HEK293 (cell line): ENCODE data around the gene PCNA.

Experiments used
- CTCF ChIA-PET: fragments of 350-600 bp; formaldehyde crosslinking; extraction: SDS; loops from one replicate; lab custom pipeline; 2021; ENCODE audit warnings: antibody characterized with exemption; lab: Yijun Ruan, JAX
- POLR2A ChIA-PET: fragments of 300-600 bp; formaldehyde crosslinking; extraction: SDS; loops from one replicate; lab custom pipeline; 2020; ENCODE audit warnings: antibody characterized with exemption, inconsistent platforms; lab: Yijun Ruan, JAX
- H3K27ac ChIP-seq: fragments of 200-500 bp; sonication (Bioruptor generic); 2 replicates; pipeline ENCODE4 v1.5.1; 2014; ENCODE audit warnings: low read depth, low read length, control low read depth, inconsistent platforms; ENCODE audit errors: extremely low read depth
- H3K36me3 ChIP-seq, 2 experiments: fragments of 200-500 bp in 1 of 2; sonication (Bioruptor generic) in 1 of 2; 1 replicate in 1 of 2; 2 replicates in 1 of 2; pipeline ENCODE4 v1.5.1; 2014 to 2017; ENCODE audit warnings: inconsistent platforms in 2 of 2, low read length in 2 of 2; ENCODE audit not compliant: control insufficient read depth in 2 of 2, insufficient read depth in 1 of 2
- H3K4me1 ChIP-seq: fragments of 200-500 bp; sonication (Bioruptor generic); 2 replicates; pipeline ENCODE4 v1.5.1; 2014; ENCODE audit warnings: mild to moderate bottlenecking, low read length, inconsistent platforms; ENCODE audit not compliant: control insufficient read depth, insufficient read depth
- H3K4me3 ChIP-seq: 2 replicates; pipeline ENCODE4 v1.5.1; 2011; ENCODE audit warnings: low read depth, mild to moderate bottlenecking, control low read depth, low read length, moderate library complexity
- H3K9me3 ChIP-seq: fragments of 200-500 bp; sonication (Bioruptor generic); 2 replicates; pipeline ENCODE4 v1.5.1; 2014; ENCODE audit warnings: low read depth, low read length, inconsistent platforms; ENCODE audit not compliant: control insufficient read depth, insufficient read depth
- GLI2 ChIP-seq: fragments of 450-650 bp; formaldehyde crosslinking; IDR thresholded peaks from 2 replicates; pipeline ENCODE4; 2017; ENCODE audit warnings: missing biosample characterization, missing genetic modification characterization, low read depth, borderline replicate concordance
- MZF1 ChIP-seq: fragments of 450-650 bp; formaldehyde crosslinking; IDR thresholded peaks from 2 replicates; pipeline ENCODE4 v1.5.1; 2017; ENCODE audit warnings: missing biosample characterization, missing genetic modification characterization, borderline replicate concordance
- OSR2 ChIP-seq: fragments of 450-650 bp; formaldehyde crosslinking; IDR thresholded peaks from 2 replicates; pipeline ENCODE4 v1.5.1; 2016; ENCODE audit warnings: missing biosample characterization, missing genetic modification characterization
- PRDM4 ChIP-seq: fragments of 450-650 bp; formaldehyde crosslinking; IDR thresholded peaks from 2 replicates; pipeline ENCODE4 v1.5.1; 2017; ENCODE audit warnings: missing biosample characterization, missing genetic modification characterization
- SALL2 ChIP-seq: fragments of 450-650 bp; formaldehyde crosslinking; IDR thresholded peaks from 2 replicates; pipeline ENCODE4 v1.5.0; 2017; ENCODE audit warnings: missing biosample characterization, mild to moderate bottlenecking, missing genetic modification characterization, borderline replicate concordance
- ZBTB7A ChIP-seq: fragments of 450-650 bp; formaldehyde crosslinking; IDR thresholded peaks from 2 replicates; pipeline ENCODE4 v1.5.1; 2016; ENCODE audit warnings: low read depth, missing biosample characterization, missing genetic modification characterization
- ZBTB8A ChIP-seq: fragments of 450-650 bp; formaldehyde crosslinking; IDR thresholded peaks from 2 replicates; pipeline ENCODE4 v1.5.1; 2016; ENCODE audit warnings: missing biosample characterization, missing genetic modification characterization
- ZFHX2 ChIP-seq: fragments of 450-650 bp; formaldehyde crosslinking; conservative IDR thresholded peaks from 2 replicates; pipeline ENCODE4 v1.5.1; 2016; ENCODE audit warnings: missing biosample characterization, missing genetic modification characterization
- ZNF155 ChIP-seq: fragments of 450-650 bp; formaldehyde crosslinking; IDR thresholded peaks from 2 replicates; pipeline ENCODE4 v1.5.1; 2016; ENCODE audit warnings: missing biosample characterization, missing genetic modification characterization
- ZNF157 ChIP-seq: fragments of 450-650 bp; formaldehyde crosslinking; IDR thresholded peaks from 2 replicates; pipeline ENCODE4 v1.5.1; 2016; ENCODE audit warnings: missing biosample characterization, missing genetic modification characterization
- ZNF302 ChIP-seq: fragments of 450-650 bp; formaldehyde crosslinking; IDR thresholded peaks from 2 replicates; pipeline ENCODE4 v1.5.1; 2016; ENCODE audit warnings: missing biosample characterization, missing genetic modification characterization, low read depth
- ZNF433 ChIP-seq: fragments of 450-650 bp; formaldehyde crosslinking; IDR thresholded peaks from 2 replicates; pipeline ENCODE4 v1.5.1; 2016; ENCODE audit warnings: missing biosample characterization, missing genetic modification characterization, low read depth
- ZNF473 ChIP-seq: fragments of 450-650 bp; formaldehyde crosslinking; IDR thresholded peaks from 2 replicates; pipeline ENCODE4 v1.5.1; 2017; ENCODE audit warnings: missing biosample characterization, missing genetic modification characterization
- ZNF488 ChIP-seq: fragments of 450-650 bp; formaldehyde crosslinking; IDR thresholded peaks from 2 replicates; pipeline ENCODE4 v1.5.1; 2016; ENCODE audit warnings: missing biosample characterization, missing genetic modification characterization
- ZNF510 ChIP-seq: fragments of 450-650 bp; formaldehyde crosslinking; IDR thresholded peaks from 2 replicates; pipeline ENCODE4 v1.5.1; 2018; ENCODE audit warnings: mild to moderate bottlenecking, missing genetic modification characterization, missing biosample characterization; ENCODE audit not compliant: insufficient replicate concordance
- ZNF670 ChIP-seq: fragments of 450-650 bp; formaldehyde crosslinking; IDR thresholded peaks from 2 replicates; pipeline ENCODE4 v1.5.1; 2016; ENCODE audit warnings: missing biosample characterization, missing genetic modification characterization, low read depth
- ZNF704 ChIP-seq: fragments of 450-650 bp; formaldehyde crosslinking; IDR thresholded peaks from 2 replicates; pipeline ENCODE4 v1.5.1; 2016; ENCODE audit warnings: missing biosample characterization, missing genetic modification characterization
- ZNF747 ChIP-seq: fragments of 450-650 bp; formaldehyde crosslinking; IDR thresholded peaks from 2 replicates; pipeline ENCODE4 v1.5.1; 2016; ENCODE audit warnings: missing biosample characterization, missing genetic modification characterization
- ZNF843 ChIP-seq: fragments of 450-650 bp; formaldehyde crosslinking; IDR thresholded peaks from 2 replicates; pipeline ENCODE4 v1.5.1; 2016; ENCODE audit warnings: missing biosample characterization, missing genetic modification characterization
- ZSCAN23 ChIP-seq: fragments of 450-650 bp; formaldehyde crosslinking; IDR thresholded peaks from 2 replicates; pipeline ENCODE4 v1.5.1; 2016; ENCODE audit warnings: missing biosample characterization, missing genetic modification characterization
- ZXDB ChIP-seq: fragments of 450-650 bp; formaldehyde crosslinking; IDR thresholded peaks from 2 replicates; pipeline ENCODE4 v1.5.1; 2016; ENCODE audit warnings: missing biosample characterization, missing genetic modification characterization

PCNA gene

GRCh38 chr20:5091902-5092301 is 27.9 kb downstream of the PCNA start:
- Histone ChIP-seq H3K36me3 (peaks cover 5 to 28% of the 10 kb centered on the region in 2 experiments; a peak in 2 of 3 replicates), H3K4me1 (peaks cover 2% of the 10 kb centered on the region; the same call in 1 of the 2 replicates), H3K9me3 (no peaks in the 10 kb centered on the region), H3K27ac (no peak overlapping the region), H3K4me3 (no peak overlapping the region)
- TF ChIP-seq ZFHX2 (tag by site-specific recombination): no peak
- TF ChIP-seq ZNF155 (tag by site-specific recombination): no peak
- TF ChIP-seq ZSCAN23 (tag by site-specific recombination): no peak
- TF ChIP-seq ZNF843 (tag by site-specific recombination): no peak
- TF ChIP-seq MZF1 (tag by site-specific recombination): no peak
- no peak for TF ChIP-seq ZNF488 (tag by site-specific recombination)
- CTCF ChIA-PET: interaction anchor here (3.1 kb wide), 1 partner anchor 9 kb away, joined by 21 read pairs; no protein-coding TSS in a partner anchor
- POLR2A ChIA-PET: no interaction called here

GRCh38 chr20:5090191-5090590 is 29.6 kb downstream of the PCNA start:
- CTCF ChIA-PET: interaction anchor here (3.1 kb wide), 1 partner anchor 11 kb away, joined by 21 read pairs; no protein-coding TSS in a partner anchor
- Histone ChIP-seq H3K27ac (no peak overlapping the region), H3K4me3 (no peak overlapping the region), H3K4me1 (peaks cover 2% of the 10 kb centered on the region; the same call in 1 of the 2 replicates)
- TF ChIP-seq ZNF510 (tag by site-specific recombination): no peak
- TF ChIP-seq ZNF670 (tag by site-specific recombination): no peak
- no peak for TF ChIP-seq OSR2 (tag by site-specific recombination)
- no peak for TF ChIP-seq ZBTB7A (tag by site-specific recombination)
- TF ChIP-seq SALL2 (tag by site-specific recombination): no peak
- TF ChIP-seq ZXDB (tag by site-specific recombination): no peak
- no peak for TF ChIP-seq ZNF747 (tag by site-specific recombination)
- TF ChIP-seq ZNF473 (tag by site-specific recombination): no peak
- no peak for TF ChIP-seq ZNF433 (tag by site-specific recombination)
- no peak for TF ChIP-seq ZNF704 (tag by site-specific recombination)
- no peak for TF ChIP-seq PRDM4
- no peak for TF ChIP-seq GLI2 (tag by site-specific recombination)
- TF ChIP-seq ZNF157 (tag by site-specific recombination): no peak
- no peak for TF ChIP-seq ZBTB8A (tag by site-specific recombination)
- no peak for TF ChIP-seq ZNF302 (tag by site-specific recombination)
- TF ChIP-seq, all 188 proteins: peak for 0
- peaks cover 5 to 11% of the 10 kb centered on the region in 2 experiments; a peak in 2 of 3 replicates for H3K36me3 ChIP-seq
- POLR2A ChIA-PET: no interaction called here
- no peaks in the 10 kb centered on the region for H3K9me3 ChIP-seq
